Activated CD4-positive, alpha-beta T cell treated with anti-CD3 and anti-CD28 coated beads, Interleukin-2, amount 50 U/mL, for 16 hours (primary cell): ENCODE data around the gene DBI.
A peak's percentile ranks its signal among the peaks of the same experiment; 100 is the strongest.

Experiments
- DNase-seq: peaks from one replicate; pipeline ENCODE4 v3.0.0-alpha.2; 2020

Gene DBI

GRCh38 chr2:119366649-119367471 is at the start of gene DBI, which contains the start of gene C2orf76:
Gene DBI, plus strand, starts transcription at chr2:119366977. Its CDS starts 75 bp downstream, at chr2:119367052.
Gene C2orf76, minus strand, starts transcription at chr2:119366834. Its CDS starts 26,875 bp downstream, at chr2:119339959.
- DNase-seq = peak; percentile 96

DNA sequence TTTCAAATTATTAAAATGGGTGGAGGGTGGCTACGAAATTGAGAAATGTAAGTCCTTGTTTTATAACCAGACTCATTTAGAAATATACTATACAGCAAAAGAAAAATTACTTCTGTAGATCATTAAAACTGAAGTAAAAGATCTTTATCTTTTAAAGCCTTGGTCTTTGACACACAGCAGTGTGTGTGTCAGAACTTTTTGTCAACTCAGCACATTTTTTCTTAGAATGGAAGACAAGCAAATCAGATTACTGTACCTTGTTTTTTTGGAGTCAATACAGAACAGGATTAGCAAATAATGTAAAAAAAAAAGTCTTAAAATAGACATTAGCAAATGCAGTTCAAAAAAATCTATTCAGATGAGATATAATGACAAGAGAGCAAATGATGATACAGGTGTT is 49.2 kb upstream of the DBI start:
- DNase-seq = no peak

DNA sequence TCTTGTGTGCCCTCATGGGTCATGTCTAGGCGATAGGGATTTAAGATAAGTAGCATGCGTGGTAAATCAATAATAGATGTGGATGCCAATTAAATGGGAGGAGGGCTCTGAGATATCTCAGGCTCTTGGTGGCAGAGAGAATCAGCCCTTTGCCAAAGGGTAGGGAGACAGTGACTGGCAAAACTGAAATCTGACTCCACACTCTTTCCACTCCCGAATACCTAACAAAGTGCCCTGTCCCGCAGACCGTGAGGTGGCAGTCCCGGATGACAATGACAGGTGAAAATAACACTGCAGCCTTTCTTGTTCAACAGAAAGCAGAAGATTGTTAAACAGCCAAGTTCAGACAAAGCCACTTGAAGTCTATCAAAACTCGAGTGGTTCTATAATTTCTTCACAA is 47.2 kb upstream of the DBI start:
- DNase-seq = no peak

- no peak for DNase-seq
Observed at GRCh38 chr2:119323459-119323858, 43.3 kb upstream of the DBI start.

DNA sequence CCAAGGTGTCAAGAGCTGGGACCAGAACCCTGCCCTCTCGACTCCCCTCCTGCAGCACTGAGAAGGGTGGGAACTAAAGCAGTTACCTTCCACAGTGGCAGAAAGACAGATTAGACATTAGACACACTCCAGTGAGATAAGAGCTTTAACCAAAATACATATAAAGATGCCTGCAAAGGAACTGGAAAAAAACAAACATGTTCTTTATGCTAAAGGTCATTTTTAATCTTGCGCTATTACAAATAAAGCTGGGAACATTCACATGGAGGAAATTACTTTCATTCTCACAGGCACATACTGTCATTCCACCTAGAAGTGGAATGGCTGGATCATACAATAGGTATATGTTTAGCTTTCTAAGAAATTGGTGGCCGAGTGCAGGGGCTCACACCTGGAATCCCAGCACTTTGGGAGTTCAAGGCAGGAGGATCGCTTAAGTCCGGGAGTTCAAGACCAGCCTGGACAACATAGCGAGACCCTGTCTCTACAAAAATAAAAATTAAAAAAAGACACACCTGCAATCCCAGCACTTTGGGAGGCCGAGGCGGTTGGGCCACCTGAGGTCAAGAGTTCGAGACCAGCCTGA is 42.0 kb upstream of the DBI start:
- DNase-seq = no peak

GRCh38 chr2:119326938-119327337 is 39.8 kb upstream of the DBI start:
- DNase-seq = no peak

GRCh38 chr2:119327431-119327830 is 39.3 kb upstream of the DBI start:
- no peak for DNase-seq

DNA sequence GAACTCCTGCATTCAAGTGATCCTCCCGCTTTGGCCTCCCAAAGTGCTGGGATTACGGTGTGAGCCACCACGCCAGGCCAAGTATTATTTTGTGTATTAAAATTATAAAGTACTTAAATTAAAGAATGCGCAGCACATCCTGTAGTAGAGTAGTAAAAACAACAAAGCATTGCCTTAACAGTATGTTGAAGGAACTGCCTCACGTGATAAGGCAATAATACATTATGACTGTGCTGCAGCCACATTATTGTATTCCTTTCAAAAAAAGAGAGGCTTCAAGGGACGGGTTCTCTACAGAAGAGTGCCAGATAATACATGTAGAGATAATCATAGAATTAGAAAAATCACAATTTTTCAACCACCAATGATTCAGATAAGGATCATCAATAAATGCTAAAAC is 33.8 kb upstream of the DBI start:
- DNase-seq = no peak

- no peak for DNase-seq
Observed at GRCh38 chr2:119333360-119333759, 33.4 kb upstream of the DBI start.

GRCh38 chr2:119333833-119334232 is 32.9 kb upstream of the DBI start:
- no peak for DNase-seq

DNA sequence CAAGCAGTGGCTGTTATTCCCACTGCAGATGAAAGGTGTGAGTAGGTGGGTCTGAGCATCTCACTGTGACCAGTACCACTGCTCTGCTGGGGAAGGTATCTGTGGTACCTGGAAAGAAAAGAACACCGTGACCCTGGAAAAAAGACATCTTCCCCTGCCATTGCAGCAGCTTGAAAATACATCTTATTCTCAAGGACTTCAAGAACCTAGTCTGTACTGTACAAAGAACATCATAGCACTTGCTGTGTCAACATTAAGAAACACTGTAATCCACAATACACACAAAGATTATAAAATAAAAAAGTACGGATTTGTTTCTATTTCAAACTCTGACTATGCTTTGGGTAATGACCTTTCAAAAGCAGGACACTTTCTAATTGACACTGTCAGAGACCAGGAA is 29.0 kb upstream of the DBI start:
- no peak for DNase-seq

GRCh38 chr2:119338272-119338671 is 28.5 kb upstream of the DBI start:
- no peak for DNase-seq

- DNase-seq = peak; percentile 2
Observed at GRCh38 chr2:119338826-119339561, 27.8 kb upstream of the DBI start.

DNA sequence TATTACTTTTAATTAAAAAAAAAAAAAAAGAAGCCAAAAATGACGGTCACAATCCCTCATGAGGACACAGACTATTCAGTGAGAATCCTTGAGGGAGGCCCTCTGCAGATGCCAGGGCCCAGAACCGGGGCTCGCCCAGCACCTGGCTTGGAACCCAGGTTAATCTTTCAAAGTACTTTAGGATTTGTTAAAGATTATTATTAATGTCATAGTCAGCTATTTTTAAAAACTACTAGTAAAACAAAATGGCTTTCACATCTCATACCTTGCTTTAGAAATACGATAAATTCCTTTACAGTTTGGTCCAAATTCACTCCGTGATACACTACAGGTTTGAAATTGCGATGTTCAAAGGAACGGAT is 27.2 kb upstream of the DBI start:
- DNase-seq = no peak

DNA sequence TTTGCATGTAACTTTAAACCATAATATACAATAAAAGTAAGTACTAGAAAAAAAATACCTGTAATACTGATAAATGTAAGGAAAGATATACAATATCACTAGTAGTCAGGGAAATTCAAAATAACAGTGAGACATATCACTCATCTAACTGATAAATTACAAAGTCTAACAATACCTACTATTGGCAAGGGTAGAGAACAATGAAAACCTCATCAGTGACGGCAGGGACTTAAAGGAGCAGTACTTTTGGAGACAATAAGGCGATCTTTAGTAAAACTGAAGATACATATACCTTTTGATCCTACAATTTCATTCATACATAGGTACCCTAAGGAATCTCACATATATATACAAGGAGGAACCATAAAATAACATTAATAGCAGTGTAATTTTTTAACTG is 25.1 kb upstream of the DBI start:
- DNase-seq = no peak

DNA sequence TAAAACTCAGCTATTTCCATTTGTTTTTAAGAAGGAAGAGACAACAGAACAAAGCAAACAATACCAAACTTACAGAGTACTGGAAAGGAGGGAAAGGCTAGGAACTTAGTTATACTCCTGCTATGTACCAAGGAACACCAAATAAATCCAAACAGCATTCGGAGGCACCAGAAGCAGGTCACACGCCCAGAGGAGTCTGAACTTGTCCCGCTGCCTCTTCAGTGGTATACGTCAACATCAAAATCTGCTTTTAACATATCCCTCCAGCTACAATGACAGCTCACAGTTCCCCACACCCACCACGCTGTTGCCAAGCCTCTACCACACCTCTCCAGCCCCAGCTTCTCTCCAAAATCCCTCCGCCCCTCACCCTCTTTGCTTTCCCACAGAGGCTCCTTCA is 17.5 kb upstream of the DBI start:
- DNase-seq = no peak

GRCh38 chr2:119350311-119350998 is 16.3 kb upstream of the DBI start:
- DNase-seq = no peak

GRCh38 chr2:119352357-119352756 is 14.4 kb upstream of the DBI start:
- peak; percentile 14 for DNase-seq

GRCh38 chr2:119354860-119355259 is 11.9 kb upstream of the DBI start:
- DNase-seq = no peak

- no peak for DNase-seq
Observed at GRCh38 chr2:119359774-119360173, 7.0 kb upstream of the DBI start.

DNA sequence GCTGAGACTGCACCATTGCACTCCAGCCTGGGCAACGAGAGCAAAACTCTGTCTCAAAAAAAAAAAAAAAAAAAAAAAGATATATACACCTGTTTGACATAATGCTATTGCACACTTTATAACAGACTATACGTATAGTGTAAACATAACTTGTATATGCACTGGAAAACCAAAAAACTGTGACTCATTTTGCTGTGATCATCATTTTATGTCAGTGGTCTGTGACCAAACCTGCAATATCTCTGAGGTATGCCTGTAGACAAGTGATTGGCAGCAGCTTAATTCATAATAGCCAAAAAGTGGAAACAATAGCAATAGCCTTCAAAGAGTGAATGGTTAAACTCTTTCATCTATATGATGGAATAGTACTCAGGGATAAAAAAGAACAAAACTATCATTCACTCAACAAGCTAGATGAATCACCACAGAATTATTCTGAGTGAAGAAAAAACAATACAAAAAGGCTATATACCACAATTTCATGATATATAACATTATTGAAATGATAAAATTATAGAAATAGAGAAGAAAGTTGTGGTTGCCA is 6.3 kb upstream of the DBI start:
- no peak for DNase-seq

- DNase-seq = no peak
Observed at GRCh38 chr2:119364798-119365197, 2.0 kb upstream of the DBI start.

DNA sequence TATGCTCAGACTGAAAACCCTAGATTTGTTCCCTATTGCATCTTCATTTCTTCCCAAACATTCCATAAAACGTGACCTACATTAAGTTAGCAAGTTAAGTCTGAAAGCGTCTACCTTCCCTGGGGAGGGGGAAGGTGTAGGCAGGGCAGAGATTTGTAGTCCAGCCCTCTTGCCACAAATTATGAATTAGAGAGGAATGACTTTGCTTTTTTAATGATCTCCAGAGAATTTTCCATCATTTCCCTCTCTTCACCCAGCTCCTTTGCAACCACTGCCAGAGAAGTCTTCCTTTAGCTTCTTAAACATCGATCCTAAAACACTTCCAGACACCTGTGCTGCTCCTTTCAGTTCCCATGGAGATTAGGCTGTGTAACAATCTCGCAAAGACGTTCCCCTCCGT is 1.3 kb upstream of the DBI start:
- no peak for DNase-seq
